Small intestine (tissue), 4 donors: ENCODE results near the gene OR2T5. TPM values are rescaled to one million over a fixed set of nuclear protein-coding genes. Genes with fewer than 3 reads are reported as not detected.

Source experiments
- polyA plus RNA-seq, 4 donors: library from polyadenylated mRNA; stranded (reverse) in 3 of 4; unstranded in 1 of 4; fragments of 200-250 nt in 3 of 4; fragments of 120-200 nt in 1 of 4; gene quantifications; one replicate each; pipeline versions ENCODE4 v1.2.1 to v1.2.3, GENCODE V29; 2013
- donor health status: healthy with polysubstance abuse.
- donor health status: Bipolar disorder and iron deficiency.
- donor health status: healthy.

Gene OR2T5
- polyA plus RNA-seq, 4 donors: not detected

Other genes starting within 250 kb of the OR2T5 start
- gene OR2T33, start 210.6 kb upstream of the OR2T5 start, polyA plus RNA-seq: not detected
- gene OR2T12, start 185.2 kb upstream of the OR2T5 start, polyA plus RNA-seq: not detected
- gene OR2M7, start 164.0 kb upstream of the OR2T5 start, polyA plus RNA-seq: not detected
- not detected for gene OR14C36, start 139.8 kb upstream of the OR2T5 start, polyA plus RNA-seq
- gene OR2T4, start 126.9 kb upstream of the OR2T5 start, polyA plus RNA-seq: not detected
- not detected for gene OR2T6, start 112.8 kb upstream of the OR2T5 start, polyA plus RNA-seq
- not detected for gene OR2T1, start 85.5 kb upstream of the OR2T5 start, polyA plus RNA-seq
- not detected for gene OR2T2, start 43.0 kb upstream of the OR2T5 start, polyA plus RNA-seq
- gene OR2T3, start 15.2 kb upstream of the OR2T5 start, polyA plus RNA-seq: not detected
- not detected for gene OR2G6, start 19.5 kb downstream of the OR2T5 start, polyA plus RNA-seq
- not detected for gene OR2T29, start 74.2 kb downstream of the OR2T5 start, polyA plus RNA-seq
- gene OR2T34, start 86.2 kb downstream of the OR2T5 start, polyA plus RNA-seq: not detected
- not detected for gene OR2T10, start 109.1 kb downstream of the OR2T5 start, polyA plus RNA-seq
- gene OR2T11, start 146.5 kb downstream of the OR2T5 start, polyA plus RNA-seq: not detected
- gene OR2T35, start 156.7 kb downstream of the OR2T5 start, polyA plus RNA-seq: not detected
- not detected for gene OR2T27, start 166.9 kb downstream of the OR2T5 start, polyA plus RNA-seq
- not detected for gene OR14I1, start 214.2 kb downstream of the OR2T5 start, polyA plus RNA-seq